Measurements from ENCODE around the gene ITGBL1.

DNA sequence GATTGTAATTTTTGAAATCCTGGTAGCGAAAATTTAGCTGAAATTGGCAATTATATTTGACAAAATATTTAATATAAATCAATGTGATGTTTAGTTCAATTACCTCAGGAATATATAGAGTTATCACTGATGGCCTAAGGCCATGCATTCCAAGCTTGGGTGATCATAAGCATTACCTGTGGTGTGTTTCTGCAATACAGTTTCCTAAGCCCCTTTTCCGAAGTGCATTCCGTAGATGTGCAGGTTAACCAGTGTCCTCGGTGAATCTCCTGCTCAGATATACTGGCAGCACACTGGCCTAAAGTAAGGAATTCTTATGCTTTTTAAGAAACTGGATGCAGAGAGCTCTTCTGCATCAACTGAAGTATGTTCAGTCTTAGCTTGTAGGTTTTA lies 35.0 kb downstream of the ITGBL1 start:
- TF ChIP-seq, protein P1, sequence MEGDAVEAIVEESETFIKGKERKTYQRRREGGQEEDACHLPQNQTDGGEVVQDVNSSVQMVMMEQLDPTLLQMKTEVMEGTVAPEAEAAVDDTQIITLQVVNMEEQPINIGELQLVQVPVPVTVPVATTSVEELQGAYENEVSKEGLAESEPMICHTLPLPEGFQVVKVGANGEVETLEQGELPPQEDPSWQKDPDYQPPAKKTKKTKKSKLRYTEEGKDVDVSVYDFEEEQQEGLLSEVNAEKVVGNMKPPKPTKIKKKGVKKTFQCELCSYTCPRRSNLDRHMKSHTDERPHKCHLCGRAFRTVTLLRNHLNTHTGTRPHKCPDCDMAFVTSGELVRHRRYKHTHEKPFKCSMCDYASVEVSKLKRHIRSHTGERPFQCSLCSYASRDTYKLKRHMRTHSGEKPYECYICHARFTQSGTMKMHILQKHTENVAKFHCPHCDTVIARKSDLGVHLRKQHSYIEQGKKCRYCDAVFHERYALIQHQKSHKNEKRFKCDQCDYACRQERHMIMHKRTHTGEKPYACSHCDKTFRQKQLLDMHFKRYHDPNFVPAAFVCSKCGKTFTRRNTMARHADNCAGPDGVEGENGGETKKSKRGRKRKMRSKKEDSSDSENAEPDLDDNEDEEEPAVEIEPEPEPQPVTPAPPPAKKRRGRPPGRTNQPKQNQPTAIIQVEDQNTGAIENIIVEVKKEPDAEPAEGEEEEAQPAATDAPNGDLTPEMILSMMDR (IDR thresholded peaks at IDR 0.05) = no peak
- TF ChIP-seq EZH2 (IDR thresholded peaks at IDR 0.05; ENCODE audit: borderline replicate concordance, insufficient read depth, low read depth, low read length, poor library complexity, severe bottlenecking) = no peak

Measured in B cell (primary cell).